Measurements from ENCODE around the gene AKR1C1. TPM values are rescaled to one million over a fixed set of nuclear protein-coding genes. Genes with fewer than 3 reads are reported as not detected.
"Not testable (repeated sequence)": the region's sequence is repeated elsewhere in the genome, so short reads cannot be mapped to it uniquely, and the experiment has no call there.

Gene AKR1C1
- total and polyA plus RNA-seq, 2 of the 4 experiments (the other 2 are of a cell fraction): 5.0 to 5.4 TPM

GRCh38 chr10:4963815-4964154 lies 570 bp downstream of the AKR1C1 start:
- in situ Hi-C loops (cut with MboI; ENCODE audit: low sequenced_read_pairs); H3K79me1 ChIP-seq (ENCODE audit: low read depth in 1 of 2, low read length in 2 of 2); H3K56ac ChIP-seq (ENCODE audit: extremely low read depth, insufficient read depth, low read length); H3K9me3 ChIP-seq (ENCODE audit: control insufficient read depth, insufficient read depth, low read length); H3K4me1 ChIP-seq (ENCODE audit: control insufficient read depth, insufficient read depth, low read length); H3K4me2 ChIP-seq (ENCODE audit: low read depth, low read length); H4K5ac ChIP-seq (ENCODE audit: low read depth, low read length); H3K36me3 ChIP-seq (ENCODE audit: control insufficient read depth, insufficient read depth, low read length); H3K4ac ChIP-seq (ENCODE audit: low read depth, low read length); H3K9ac ChIP-seq (ENCODE audit: low read depth, low read length); H3K27me3 ChIP-seq (ENCODE audit: control insufficient read depth, insufficient read depth, low read length); H3K18ac ChIP-seq (ENCODE audit: low read depth, low read length); H3K23ac ChIP-seq (ENCODE audit: low read depth, low read length); H3K9me1 ChIP-seq (ENCODE audit: insufficient read depth, low read length); H2AK5ac ChIP-seq (ENCODE audit: low read depth, low read length); H4K20me1 ChIP-seq (ENCODE audit: insufficient read depth, low read length); H2BK20ac ChIP-seq (ENCODE audit: low read depth, low read length); H2BK15ac ChIP-seq (ENCODE audit: low read depth, low read length); dilution Hi-C loops (cut with HindIII; ENCODE audit: low sequenced_read_pairs, unreplicated experiment); H3K4me3 ChIP-seq (ENCODE audit: insufficient read depth, low read depth, low read length); DNase-seq; H3K14ac ChIP-seq (replicated peaks; ENCODE audit: low read depth, low read length); ATAC-seq (ENCODE audit: low read depth); H2AK9ac ChIP-seq (replicated peaks; ENCODE audit: low read depth, low read length, poor library complexity); H2BK120ac ChIP-seq (ENCODE audit: low read depth, low read length); H4K91ac ChIP-seq (ENCODE audit: insufficient read depth, low read depth, low read length); H2AFZ ChIP-seq (replicated peaks; ENCODE audit: low read length, poor library complexity); BruUV-seq (replicated peaks); H3K27ac ChIP-seq (ENCODE audit: insufficient read depth, low read length); H2BK5ac ChIP-seq (ENCODE audit: low read depth, low read length, poor library complexity, severe bottlenecking); H4K8ac ChIP-seq (ENCODE audit: low read depth in 2 of 2, low read length in 2 of 2): not testable (repeated sequence)
- ChIA-PET POLR2A (ENCODE audit: unreplicated experiment) (interaction anchor here (0.6 kb wide), 1 partner anchor 132 kb away, joined by 10 read pairs; no protein-coding TSS in a partner anchor), CTCF (interaction anchor here (0.7 kb wide), 2 partner anchors 18 to 76 kb away, joined by 4 read pairs; no protein-coding TSS in a partner anchor)
- intact Hi-C loops (cut with micrococcal nuclease): loop anchor here (5.0 kb wide), 1 partner anchor 116 kb away; no protein-coding TSS in a partner anchor
- WGBS, 2 experiments (ENCODE audit: extremely low coverage in 2 of 2, insufficient read length in 1 of 2): no CpG with 5 or more reads among the region's 4 CpGs

- H3K4me2 ChIP-seq (ENCODE audit: low read depth, low read length); H3K4me1 ChIP-seq (ENCODE audit: control insufficient read depth, insufficient read depth, low read length); BruUV-seq (replicated peaks); H3K79me1 ChIP-seq (ENCODE audit: low read depth in 1 of 2, low read length in 2 of 2); H3K18ac ChIP-seq (ENCODE audit: low read depth, low read length); H3K9me1 ChIP-seq (ENCODE audit: insufficient read depth, low read length); H4K20me1 ChIP-seq (ENCODE audit: insufficient read depth, low read length); H3K56ac ChIP-seq (ENCODE audit: extremely low read depth, insufficient read depth, low read length); H3K14ac ChIP-seq (replicated peaks; ENCODE audit: low read depth, low read length); H4K91ac ChIP-seq (ENCODE audit: insufficient read depth, low read depth, low read length); H3K4ac ChIP-seq (ENCODE audit: low read depth, low read length); H2BK5ac ChIP-seq (ENCODE audit: low read depth, low read length, poor library complexity, severe bottlenecking); H3K4me3 ChIP-seq (ENCODE audit: insufficient read depth, low read depth, low read length); intact Hi-C loops (cut with micrococcal nuclease); H2BK120ac ChIP-seq (ENCODE audit: low read depth, low read length); H2AFZ ChIP-seq (replicated peaks; ENCODE audit: low read length, poor library complexity); ATAC-seq (ENCODE audit: low read depth); H3K27me3 ChIP-seq (ENCODE audit: control insufficient read depth, insufficient read depth, low read length); H2AK5ac ChIP-seq (ENCODE audit: low read depth, low read length); DNase-seq; H3K36me3 ChIP-seq (ENCODE audit: control insufficient read depth, insufficient read depth, low read length); H4K8ac ChIP-seq (ENCODE audit: low read depth in 2 of 2, low read length in 2 of 2); H2BK20ac ChIP-seq (ENCODE audit: low read depth, low read length); POLR2A ChIA-PET (ENCODE audit: unreplicated experiment); H3K9ac ChIP-seq (ENCODE audit: low read depth, low read length); H2AK9ac ChIP-seq (replicated peaks; ENCODE audit: low read depth, low read length, poor library complexity); H3K27ac ChIP-seq (ENCODE audit: insufficient read depth, low read length); H3K23ac ChIP-seq (ENCODE audit: low read depth, low read length); H4K5ac ChIP-seq (ENCODE audit: low read depth, low read length); H2BK15ac ChIP-seq (ENCODE audit: low read depth, low read length); in situ Hi-C loops (cut with MboI; ENCODE audit: low sequenced_read_pairs); dilution Hi-C loops (cut with HindIII; ENCODE audit: low sequenced_read_pairs, unreplicated experiment); H3K9me3 ChIP-seq (ENCODE audit: control insufficient read depth, insufficient read depth, low read length): not testable (repeated sequence)
- no CpG with 5 or more reads among the region's 4 CpGs for WGBS, 2 experiments (ENCODE audit: extremely low coverage in 2 of 2, insufficient read length in 1 of 2)
- CTCF ChIA-PET: interaction anchor here (0.6 to 1.6 kb wide), 2 partner anchors 116 to 464 kb away, joined by 4 to 5 read pairs; no protein-coding TSS in a partner anchor
Observed at GRCh38 chr10:4965763-4966162, 2.5 kb downstream of the AKR1C1 start.

Measured in IMR-90 (cell line).